T-helper 1 cell treated with Interleukin-12 subunit alpha and Interleukin-12 subunit beta and Interleukin-4 antibody, amounts not matched to agents 30 μg/mL and 1 μg/mL, for 36 hours (primary cell): Measurements from ENCODE around the gene MRPS18B.
A peak's percentile ranks its signal among the peaks of the same experiment; 100 is the strongest.
"Not testable (repeated sequence)": the region's sequence is repeated elsewhere in the genome, so short reads cannot be mapped to it uniquely, and the experiment has no call there.

ENCODE experiments used
- H3K27ac Mint-ChIP-seq: one replicate; pipeline ENCODE4 v1.8.0; 2021; ENCODE audit warnings: mild to moderate bottlenecking, mixed read lengths
- H3K27me3 Mint-ChIP-seq: one replicate; pipeline ENCODE4 v1.8.0; 2021; ENCODE audit warnings: low read depth, mixed read lengths
- H3K36me3 Mint-ChIP-seq: one replicate; pipeline ENCODE4 v1.8.0; 2021; ENCODE audit warnings: low read depth, mixed read lengths
- H3K4me1 Mint-ChIP-seq: one replicate; pipeline ENCODE4 v1.8.0; 2021; ENCODE audit warnings: low read depth, mixed read lengths
- H3K4me3 Mint-ChIP-seq: one replicate; pipeline ENCODE4 v1.8.0; 2021; ENCODE audit warnings: mild to moderate bottlenecking, moderate library complexity, mixed read lengths
- H3K9me3 Mint-ChIP-seq: one replicate; pipeline ENCODE4 v1.8.0; 2021; ENCODE audit warnings: mixed read lengths

MRPS18B gene

DNA sequence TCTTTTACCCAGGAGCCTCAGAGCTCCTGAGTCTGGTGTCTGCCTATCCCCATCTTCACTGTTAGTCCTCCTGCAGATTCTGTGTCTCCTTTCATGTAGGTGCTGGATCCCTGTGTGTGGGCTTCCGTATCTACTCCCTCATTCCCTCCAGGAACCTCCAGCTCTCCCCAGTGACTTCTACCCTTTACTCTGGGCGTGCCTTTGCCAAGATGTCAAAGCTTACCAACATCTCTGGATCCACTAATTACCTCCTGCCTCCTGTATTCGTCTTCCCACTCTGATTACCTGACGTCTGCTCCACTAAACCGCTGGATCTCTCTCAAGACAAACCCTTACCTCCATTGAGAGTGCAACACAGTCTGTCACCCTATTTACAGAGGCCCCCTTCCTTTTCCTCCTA is 27.1 kb downstream of the MRPS18B start:
- Mint-ChIP-seq H3K27ac (no peak overlapping the region), H3K9me3 (no peaks in the 10 kb centered on the region), H3K4me3 (no peak overlapping the region), H3K4me1 (peaks cover 22% of the 10 kb centered on the region), H3K36me3 (peaks cover 15% of the 10 kb centered on the region), H3K27me3 (no peaks in the 10 kb centered on the region)

DNA sequence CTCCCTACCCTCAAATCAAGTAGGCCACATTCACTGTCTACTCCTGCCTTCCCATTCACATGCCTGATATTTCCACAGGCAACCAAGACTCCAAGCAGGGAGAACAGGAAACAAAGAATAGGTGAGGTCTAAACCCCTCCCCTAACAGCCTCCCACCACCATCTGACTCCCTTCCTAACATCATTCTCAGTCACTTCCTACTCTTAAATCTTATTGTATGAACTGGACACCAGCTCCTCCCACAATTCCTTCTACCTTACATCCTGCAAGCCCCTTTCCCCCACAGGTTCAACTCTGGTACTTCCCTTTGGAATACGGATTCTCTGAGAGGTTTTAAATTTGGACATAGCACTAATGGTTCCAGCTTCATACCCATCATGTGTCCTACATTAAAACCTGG is 28.3 kb downstream of the MRPS18B start:
- H3K27ac Mint-ChIP-seq, result peak overlapping the region; percentile 33

DNA sequence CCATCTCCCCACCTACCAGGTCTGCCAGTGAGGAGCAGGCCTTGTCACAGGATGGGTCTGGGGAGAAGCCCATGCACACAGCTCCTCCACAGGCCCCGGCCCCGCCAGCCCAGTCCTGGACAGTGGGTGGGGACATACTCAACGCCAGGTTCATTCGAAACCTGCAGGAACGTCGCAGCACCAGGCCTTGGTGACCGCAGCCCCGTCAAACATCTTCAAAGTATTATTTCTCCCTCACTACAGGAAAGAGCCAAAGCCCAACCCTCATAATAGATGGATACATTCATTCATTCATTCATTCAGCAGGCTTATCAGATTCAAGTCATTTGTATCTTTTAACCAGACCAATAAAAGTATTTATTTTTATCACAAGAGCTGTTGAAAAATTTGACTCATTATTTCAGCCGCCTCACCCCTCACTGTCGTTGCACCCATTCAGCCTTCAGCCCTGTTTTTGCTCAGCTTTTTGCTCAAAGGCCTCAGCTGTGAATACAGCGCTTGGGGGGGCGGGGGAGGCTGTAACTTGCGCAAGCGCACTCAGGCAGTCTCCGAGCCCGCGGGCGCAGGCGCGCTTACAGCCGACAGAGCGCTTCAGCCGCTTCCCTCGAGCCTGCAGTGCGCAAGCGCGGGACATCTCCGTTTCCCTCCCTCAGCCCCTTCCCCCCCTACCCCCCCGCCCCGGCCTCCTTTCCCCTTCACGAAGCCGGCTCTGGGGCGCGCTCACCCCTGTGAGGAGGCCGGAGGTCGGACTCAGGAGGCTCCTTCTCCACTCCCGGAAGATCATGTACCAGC is 29.0 kb downstream of the MRPS18B start, which contains the start of gene C6orf136:
C6orf136 (plus strand) TSS at position 684 of the 792 bp plus-strand sequence; CDS start at position 783, 99 bp downstream.
- peak within 1 kb of the TSS; percentile 81 for H3K4me3 Mint-ChIP-seq
- no peaks in the 10 kb centered on the region for H3K9me3 Mint-ChIP-seq
- H3K27me3 Mint-ChIP-seq, result no peaks in the 10 kb centered on the region
- H3K36me3 Mint-ChIP-seq, result peaks cover 14% of the 10 kb centered on the region
- H3K4me1 Mint-ChIP-seq, result peaks cover 20% of the 10 kb centered on the region
- H3K27ac Mint-ChIP-seq, result peak within 1 kb of the TSS; percentile 89

More for the DNA sequence above, 28.3 kb downstream of the MRPS18B start:
- H3K27me3 Mint-ChIP-seq, result no peaks in the 10 kb centered on the region
- H3K9me3 Mint-ChIP-seq, result no peaks in the 10 kb centered on the region
- peaks cover 13% of the 10 kb centered on the region for H3K36me3 Mint-ChIP-seq
- peaks cover 23% of the 10 kb centered on the region for H3K4me1 Mint-ChIP-seq
- H3K4me3 Mint-ChIP-seq, result peak overlapping the region; percentile 81

DNA sequence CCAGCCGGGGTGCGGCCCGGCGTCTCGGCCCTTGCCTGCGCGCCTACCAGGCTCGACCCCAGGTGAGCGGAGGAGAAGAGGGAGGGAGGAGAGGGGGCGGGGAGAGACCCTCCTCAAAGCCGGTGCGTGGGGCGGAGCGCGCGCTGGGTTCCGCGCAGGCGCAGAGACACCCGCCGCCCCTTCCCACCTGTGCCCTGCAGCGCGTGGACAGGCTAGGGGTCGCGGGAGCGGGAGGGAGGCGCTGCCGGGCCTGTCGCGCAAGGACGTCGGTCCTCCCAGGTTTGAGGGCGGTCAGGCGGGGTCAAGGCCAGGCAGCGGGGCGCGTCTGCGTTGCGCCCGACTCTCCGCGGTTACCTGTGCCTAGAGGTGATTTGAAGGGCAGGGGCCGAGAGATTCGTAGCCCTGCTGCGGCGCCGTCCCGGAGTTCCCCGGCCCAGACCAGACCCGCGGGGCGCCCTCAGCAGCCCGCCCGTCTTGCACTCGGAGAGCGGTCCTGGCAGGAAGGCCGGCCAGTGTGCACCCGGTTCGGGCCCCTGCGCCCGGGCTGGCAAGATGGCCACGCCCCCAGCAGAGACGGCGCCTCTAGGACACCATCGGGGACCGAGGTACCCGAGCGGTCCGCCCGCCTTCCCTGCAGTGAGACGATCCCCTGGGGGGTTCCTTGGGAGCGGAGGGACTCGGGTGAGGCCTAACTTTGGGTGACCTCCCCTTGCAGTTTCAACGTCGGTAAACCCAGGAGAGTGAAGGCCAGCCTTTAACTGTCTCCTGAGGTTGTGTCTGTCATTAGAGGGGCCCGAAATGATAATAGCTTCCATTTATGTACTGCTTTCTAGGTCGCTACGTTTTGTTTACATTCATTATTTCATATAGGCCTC is 29.8 kb downstream of the MRPS18B start:
- H3K27ac Mint-ChIP-seq, result peak overlapping the region; percentile 89
- no peaks in the 10 kb centered on the region for H3K9me3 Mint-ChIP-seq
- H3K27me3 Mint-ChIP-seq, result no peaks in the 10 kb centered on the region
- H3K4me3 Mint-ChIP-seq, result peak overlapping the region; percentile 81
- peaks cover 22% of the 10 kb centered on the region for H3K36me3 Mint-ChIP-seq
- peaks cover 20% of the 10 kb centered on the region for H3K4me1 Mint-ChIP-seq

DNA sequence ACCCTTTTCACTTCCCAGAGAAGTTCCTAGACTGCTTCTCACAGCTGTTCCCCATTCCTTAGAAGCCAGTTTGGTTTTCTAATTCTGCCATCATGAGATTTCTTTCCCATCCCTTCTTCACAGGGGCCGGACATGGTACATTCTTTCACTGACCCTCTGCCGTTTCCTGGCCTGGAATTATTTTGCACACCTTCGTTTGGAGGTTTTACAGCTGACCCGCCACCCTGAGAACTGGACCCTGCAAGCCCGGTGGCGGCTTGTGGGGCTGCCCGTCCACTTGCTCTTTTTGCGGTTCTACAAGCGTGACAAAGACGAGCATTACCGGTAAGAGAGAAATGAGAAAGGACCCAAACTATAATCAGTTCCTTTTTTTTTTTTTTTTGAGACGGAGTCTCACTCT is 33.5 kb downstream of the MRPS18B start:
- Mint-ChIP-seq H3K36me3 (peaks cover 39% of the 10 kb centered on the region), H3K27me3 (no peaks in the 10 kb centered on the region), H3K27ac (no peak overlapping the region), H3K4me1 (peaks cover 11% of the 10 kb centered on the region), H3K9me3 (no peaks in the 10 kb centered on the region), H3K4me3 (no peak overlapping the region)

DNA sequence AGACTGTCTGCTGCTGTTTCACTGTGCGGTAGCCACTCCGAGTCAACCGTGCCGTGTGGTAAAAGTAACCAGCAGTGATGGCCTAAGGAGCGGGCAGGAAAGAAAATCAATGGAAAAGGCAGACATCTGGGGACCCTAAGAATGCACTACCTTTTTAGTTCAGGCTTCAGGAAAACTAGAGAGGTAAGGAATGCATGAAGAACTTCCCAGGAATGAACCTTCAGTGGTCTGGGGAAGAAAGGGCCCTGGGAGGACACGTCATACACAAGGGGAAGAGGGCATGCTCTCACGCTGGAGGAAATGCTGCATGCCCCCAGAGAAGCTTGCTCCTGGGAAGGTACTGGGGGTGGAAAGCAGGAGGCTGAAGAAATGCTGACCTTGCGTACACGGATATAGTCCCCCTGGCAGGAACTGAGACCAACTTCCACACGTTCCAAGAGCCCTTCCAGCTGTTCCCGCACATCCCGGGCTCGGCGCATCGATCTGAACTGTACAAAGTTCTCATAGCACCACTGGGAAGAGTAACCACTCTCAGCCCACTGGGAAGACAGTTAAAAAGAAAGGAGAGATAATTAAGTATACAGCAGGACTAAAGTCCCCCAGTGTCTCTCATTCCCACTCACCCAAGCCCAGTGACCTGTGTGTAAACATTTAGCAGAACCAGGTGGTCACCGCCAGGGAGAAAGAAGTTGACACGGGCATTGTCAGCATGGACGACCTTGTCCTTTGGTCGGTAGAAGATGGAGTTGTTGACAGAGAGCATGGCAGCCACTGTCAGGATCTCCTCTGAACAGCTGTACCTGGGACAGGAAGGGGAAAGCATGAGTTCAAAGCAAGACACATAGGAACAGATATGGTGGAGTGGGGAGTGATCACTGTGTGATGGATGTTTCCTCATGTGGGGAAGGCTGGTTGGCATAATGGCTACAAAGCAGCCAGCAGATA is 37.4 kb downstream of the MRPS18B start:
- no peak overlapping the region for H3K27ac Mint-ChIP-seq
- H3K36me3 Mint-ChIP-seq, result peaks cover 53% of the 10 kb centered on the region
- H3K4me1 Mint-ChIP-seq, result peaks cover 2% of the 10 kb centered on the region
- H3K9me3 Mint-ChIP-seq, result no peaks in the 10 kb centered on the region
- no peak overlapping the region for H3K4me3 Mint-ChIP-seq
- H3K27me3 Mint-ChIP-seq, result no peaks in the 10 kb centered on the region

DNA sequence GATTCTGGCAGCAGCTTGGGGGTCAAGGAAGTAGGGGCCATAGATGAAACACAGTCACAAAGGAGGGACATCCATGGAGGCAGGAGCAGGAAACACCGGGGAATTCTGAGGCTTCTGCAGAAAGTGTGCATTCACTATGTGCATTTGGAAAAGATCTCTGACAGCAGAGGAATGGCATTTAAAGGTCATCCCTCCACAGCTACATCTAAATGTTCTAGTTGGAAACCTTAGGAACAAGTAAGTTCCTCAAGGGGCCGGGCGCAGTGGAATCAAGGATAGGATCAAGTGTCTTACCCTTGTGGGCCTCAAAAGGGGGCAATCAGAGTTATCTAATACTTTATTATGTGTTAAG is 38.1 kb downstream of the MRPS18B start:
- Mint-ChIP-seq H3K4me1 (peaks cover 2% of the 10 kb centered on the region), H3K36me3 (peaks cover 55% of the 10 kb centered on the region), H3K9me3 (no peaks in the 10 kb centered on the region), H3K27me3 (no peaks in the 10 kb centered on the region), H3K4me3 (no peak overlapping the region), H3K27ac (no peak overlapping the region)

DNA sequence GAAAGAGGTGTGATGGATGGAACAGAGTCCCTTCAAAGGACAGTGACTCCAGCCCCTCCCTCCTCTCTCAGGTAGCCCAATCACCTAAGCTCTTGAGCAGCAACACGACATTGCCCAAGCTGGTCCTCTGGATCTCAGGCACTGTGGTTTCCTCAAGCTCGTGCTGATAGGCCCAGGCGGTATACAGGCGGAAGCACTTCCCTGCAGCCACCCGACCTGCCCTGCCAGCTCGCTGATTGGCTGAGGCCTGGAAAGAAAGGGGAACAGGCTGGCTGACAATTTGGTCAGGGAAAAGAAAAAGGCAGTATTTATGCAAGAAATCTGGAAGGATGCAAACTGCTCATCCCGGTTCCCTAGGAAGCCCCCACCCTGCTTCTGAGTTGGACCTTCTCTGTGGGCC is 38.9 kb downstream of the MRPS18B start:
- Mint-ChIP-seq H3K36me3 (peaks cover 52% of the 10 kb centered on the region), H3K27ac (no peak overlapping the region), H3K9me3 (no peaks in the 10 kb centered on the region), H3K4me3 (no peak overlapping the region), H3K4me1 (no peaks in the 10 kb centered on the region), H3K27me3 (no peaks in the 10 kb centered on the region)

DNA sequence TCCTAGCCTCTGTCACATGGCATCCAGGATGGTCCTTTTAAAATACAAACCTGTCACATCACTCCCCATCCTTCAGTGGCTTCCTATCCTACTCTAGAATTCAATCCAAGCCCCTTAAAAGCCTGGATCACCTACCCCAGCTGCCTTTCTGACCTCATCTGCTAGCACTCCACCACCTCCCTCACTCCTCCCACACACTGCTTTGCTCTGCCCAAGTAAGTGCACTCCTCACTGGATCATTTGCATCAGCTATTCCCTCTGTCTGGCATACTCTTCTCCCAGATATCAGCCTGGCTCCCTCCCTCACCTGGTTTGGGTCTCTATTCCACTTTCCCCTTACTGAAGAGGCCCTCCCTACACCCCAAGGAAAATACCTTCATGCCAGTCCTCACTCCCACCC is 39.8 kb downstream of the MRPS18B start:
- H3K27ac Mint-ChIP-seq, result peak overlapping the region; percentile 12
- H3K4me3 Mint-ChIP-seq, result no peak overlapping the region
- no peaks in the 10 kb centered on the region for H3K4me1 Mint-ChIP-seq
- no peaks in the 10 kb centered on the region for H3K9me3 Mint-ChIP-seq
- no peaks in the 10 kb centered on the region for H3K27me3 Mint-ChIP-seq
- peaks cover 53% of the 10 kb centered on the region for H3K36me3 Mint-ChIP-seq

DNA sequence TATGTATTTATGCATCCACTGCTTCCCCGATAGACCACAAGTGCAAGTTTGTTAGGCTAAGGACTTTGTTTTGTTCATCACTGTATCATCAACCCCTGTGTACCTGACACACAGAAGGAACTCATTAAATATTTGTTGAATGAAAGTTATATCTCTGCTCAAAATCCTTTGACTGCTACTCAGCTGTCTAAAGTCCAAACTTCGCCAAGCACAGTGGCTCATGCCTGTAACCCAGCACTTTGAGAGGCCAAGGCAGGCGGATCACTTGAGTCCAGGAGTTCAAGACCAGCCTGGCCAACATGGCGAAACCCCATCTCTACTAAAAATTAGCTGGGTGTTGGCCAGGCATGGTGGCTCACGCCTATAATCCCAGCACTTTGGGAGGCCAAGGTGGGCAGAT is 40.3 kb downstream of the MRPS18B start:
- H3K27ac Mint-ChIP-seq, result peak overlapping the region; percentile 12
- H3K27me3 Mint-ChIP-seq, H3K9me3 Mint-ChIP-seq, H3K4me1 Mint-ChIP-seq, H3K4me3 Mint-ChIP-seq: not testable (repeated sequence)
- H3K36me3 Mint-ChIP-seq, result peaks cover 58% of the 10 kb centered on the region

DNA sequence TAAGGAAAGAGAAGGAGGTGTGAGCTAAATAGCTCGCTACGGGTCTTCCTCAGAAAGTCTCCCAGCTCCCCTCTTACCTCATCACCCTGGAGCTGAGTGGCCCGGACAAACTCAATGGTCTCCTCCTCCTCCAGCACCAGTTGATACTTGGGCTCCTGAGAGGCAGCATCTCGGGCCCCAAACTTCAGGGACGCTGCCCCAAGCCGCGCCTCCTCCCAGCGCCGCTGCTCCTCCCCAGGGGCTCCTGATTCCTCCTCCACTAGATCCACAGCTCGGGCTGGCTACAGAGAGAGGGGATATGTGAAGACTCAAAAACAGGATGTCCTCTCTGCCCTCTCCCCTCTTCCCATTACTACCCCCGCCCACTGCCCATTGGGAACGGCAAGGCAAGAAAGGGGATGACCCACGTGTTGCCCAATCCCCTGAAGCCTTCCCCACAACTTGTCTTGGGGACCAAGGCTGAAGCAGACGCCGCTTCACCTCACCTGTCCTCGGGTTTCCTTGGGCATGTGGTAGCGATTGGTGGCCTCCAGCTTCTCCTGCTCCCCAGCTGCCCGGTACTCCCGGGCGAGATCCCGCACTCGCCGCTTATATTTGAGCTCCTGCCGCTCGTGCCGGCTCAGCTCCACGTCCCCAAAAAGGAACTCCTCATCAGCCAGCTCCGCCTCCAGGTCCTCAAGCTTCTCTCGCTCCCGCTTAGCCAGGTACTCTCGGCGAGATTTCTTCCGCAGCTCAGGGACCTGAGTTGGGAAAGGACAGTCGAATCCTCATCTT is 47.5 kb downstream of the MRPS18B start:
- H3K36me3 Mint-ChIP-seq, result peaks cover 44% of the 10 kb centered on the region
- H3K27ac Mint-ChIP-seq, result no peak overlapping the region
- H3K9me3 Mint-ChIP-seq, result no peaks in the 10 kb centered on the region
- no peaks in the 10 kb centered on the region for H3K27me3 Mint-ChIP-seq
- peaks cover 5% of the 10 kb centered on the region for H3K4me1 Mint-ChIP-seq
- no peak overlapping the region for H3K4me3 Mint-ChIP-seq

DNA sequence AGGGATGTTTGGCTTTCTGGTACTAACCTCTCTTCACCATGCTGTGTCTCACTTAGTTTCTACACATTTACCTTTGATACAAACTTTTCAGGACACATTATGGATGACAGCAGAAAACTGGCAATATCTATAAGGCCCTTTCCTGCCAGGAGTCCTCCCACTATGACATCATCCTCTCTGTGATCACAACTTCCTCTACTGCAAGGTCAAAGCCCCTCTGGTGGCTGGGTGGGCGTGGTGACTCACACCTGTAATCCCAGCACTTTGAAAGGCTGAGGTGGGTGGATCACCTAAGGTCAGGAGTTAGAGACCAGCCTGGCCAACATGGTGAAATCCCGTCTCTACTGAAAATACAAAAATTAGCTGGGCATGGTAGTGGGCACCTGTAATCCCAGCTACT is 48.7 kb downstream of the MRPS18B start:
- H3K9me3 Mint-ChIP-seq, H3K27me3 Mint-ChIP-seq, H3K4me3 Mint-ChIP-seq, H3K27ac Mint-ChIP-seq: not testable (repeated sequence)
- peaks cover 51% of the 10 kb centered on the region for H3K36me3 Mint-ChIP-seq
- peaks cover 15% of the 10 kb centered on the region for H3K4me1 Mint-ChIP-seq

DNA sequence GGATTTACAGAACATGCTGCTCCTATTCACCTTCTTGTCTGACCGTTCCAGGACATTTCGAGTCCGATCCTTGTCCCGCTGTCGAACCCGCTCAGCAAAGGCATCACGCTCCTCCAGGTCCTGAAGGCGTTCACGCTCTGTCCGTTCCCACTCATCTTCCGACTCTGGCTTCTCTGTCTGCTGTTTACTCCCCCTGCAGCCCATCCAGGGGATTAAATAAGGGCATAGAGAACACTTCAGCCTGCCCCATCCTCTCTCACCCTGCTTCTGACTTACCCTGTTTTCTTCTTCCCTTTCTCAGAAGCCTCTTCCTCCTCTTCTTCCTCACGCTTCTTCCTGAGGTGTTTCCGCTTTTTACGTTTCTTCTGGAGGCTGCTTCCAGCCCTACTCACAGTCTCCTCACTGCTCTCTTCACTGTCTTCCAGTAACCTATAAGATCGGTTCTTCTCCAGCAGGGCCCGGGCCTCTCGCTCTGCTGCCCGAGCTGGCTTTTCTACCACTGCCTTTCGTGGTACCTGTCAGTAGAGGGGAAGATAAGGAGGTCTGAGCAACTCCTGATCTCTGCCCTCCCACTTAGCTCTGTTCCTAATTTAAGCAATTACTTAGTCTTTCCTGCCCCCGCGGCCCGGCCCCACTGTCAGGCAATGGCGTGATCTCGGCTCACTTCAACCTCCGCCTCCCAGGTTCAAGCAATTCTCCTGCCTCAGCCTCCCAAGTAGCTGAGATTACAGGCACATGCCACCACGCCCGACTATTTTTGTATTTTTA is 53.3 kb downstream of the MRPS18B start:
- Mint-ChIP-seq H3K27me3 (no peaks in the 10 kb centered on the region), H3K36me3 (peaks cover 31% of the 10 kb centered on the region), H3K4me3 (peak overlapping the region; percentile 73), H3K9me3 (no peaks in the 10 kb centered on the region), H3K27ac (peak overlapping the region; percentile 39), H3K4me1 (peaks cover 27% of the 10 kb centered on the region)
